Hepatocyte (in vitro differentiated cells): ENCODE results near the gene SIL1. TPM values are rescaled to one million over a fixed set of nuclear protein-coding genes. Genes with fewer than 3 reads are reported as not detected.

Experiments
- DNase-seq: peaks from one replicate; pipeline ENCODE4 v3.0.0-alpha.2; 2016; ENCODE audit warnings: low spot score
- H2AFZ ChIP-seq: fragments of 200-600 bp; sonication (generic); 2 replicates; pipeline ENCODE4 v1.6.0; 2016; ENCODE audit warnings: antibody characterized with exemption, mild to moderate bottlenecking
- H3K27ac ChIP-seq: fragments of 200-600 bp; sonication (generic); 2 replicates; pipeline ENCODE4 v1.5.1; 2016; ENCODE audit warnings: mild to moderate bottlenecking
- H3K27me3 ChIP-seq: fragments of 200-600 bp; sonication (generic); 2 replicates; pipeline ENCODE4 v1.6.1; 2016
- H3K36me3 ChIP-seq: fragments of 200-600 bp; sonication (generic); replicated peaks from 2 replicates; pipeline ENCODE4 v1.5.1; 2016; ENCODE audit warnings: low read depth; ENCODE audit not compliant: insufficient read depth
- H3K4me1 ChIP-seq: fragments of 200-600 bp; sonication (generic); 2 replicates; pipeline ENCODE4 v1.5.1; 2016; ENCODE audit warnings: mild to moderate bottlenecking, moderate library complexity; ENCODE audit not compliant: insufficient read depth
- H3K4me2 ChIP-seq: fragments of 200-600 bp; sonication (generic); 2 replicates; pipeline ENCODE4 v1.6.0; 2016
- H3K4me3 ChIP-seq: fragments of 200-600 bp; sonication (generic); 2 replicates; pipeline ENCODE4 v1.5.1; 2016; ENCODE audit warnings: mild to moderate bottlenecking
- H3K79me2 ChIP-seq: fragments of 200-600 bp; sonication (generic); 2 replicates; pipeline ENCODE4 v1.6.0; 2017; ENCODE audit warnings: mild to moderate bottlenecking
- H3K9me2 ChIP-seq: fragments of 200-600 bp; sonication (generic); replicated peaks from 2 replicates; pipeline ENCODE4 v1.6.0; 2017; ENCODE audit warnings: mild to moderate bottlenecking; ENCODE audit not compliant: insufficient read depth
- H3K9me3 ChIP-seq: fragments of 200-600 bp; sonication (generic); 2 replicates; pipeline ENCODE4 v1.5.1; 2016; ENCODE audit warnings: low read depth, mild to moderate bottlenecking
- H4K20me1 ChIP-seq: fragments of 200-600 bp; sonication (generic); 2 replicates; pipeline ENCODE4 v1.6.0; 2016; ENCODE audit warnings: mild to moderate bottlenecking; ENCODE audit not compliant: insufficient read depth, poor library complexity, severe bottlenecking
- EZH2 ChIP-seq: fragments of 200-600 bp; sonication (generic); IDR thresholded peaks from 2 replicates; pipeline ENCODE4 v1.6.1; 2016; ENCODE audit warnings: antibody characterized with exemption, mild to moderate bottlenecking, borderline replicate concordance
- EZH2phosphoT487 ChIP-seq: fragments of 200-600 bp; sonication (generic); IDR thresholded peaks from one replicate; pipeline ENCODE4 v1.6.1; 2018; ENCODE audit warnings: antibody characterized with exemption, mild to moderate bottlenecking, low read depth, moderate library complexity; ENCODE audit not compliant: unreplicated experiment, severe bottlenecking
- WGBS: methylation state at CpG from one replicate; pipeline ENCODE4 v1.1.6; 2016; ENCODE audit warnings: low lambda C conversion rate; ENCODE audit errors: missing lambda C conversion rate; 5-methylcytosine and 5-hydroxymethylcytosine counted together
- polyA plus RNA-seq: library from polyadenylated mRNA; unstranded; fragments of >200 nt; fragmentation: Nextera tagmentation; extraction: Ambion mirVana; gene quantifications from 2 replicates; pipeline ENCODE4 v1.2.1, GENCODE V29; 2016
- total RNA-seq: library from RNA; depleted of rRNA; stranded (reverse); fragments of >200 nt; gene quantifications from 2 replicates; pipeline ENCODE4 v1.2.3, GENCODE V29; 2014
- TF ChIP-seq, protein P1 (sequence below): fragments of 200-600 bp; sonication (generic); IDR thresholded peaks from 2 replicates; pipeline ENCODE4 v1.5.1; 2016; ENCODE audit warnings: antibody characterized with exemption, mild to moderate bottlenecking; ENCODE audit not compliant: poor library complexity

The SIL1 gene
- total and polyA plus RNA-seq, 2 experiments from 2014 or later, result 82.0 to 176 TPM

DNA sequence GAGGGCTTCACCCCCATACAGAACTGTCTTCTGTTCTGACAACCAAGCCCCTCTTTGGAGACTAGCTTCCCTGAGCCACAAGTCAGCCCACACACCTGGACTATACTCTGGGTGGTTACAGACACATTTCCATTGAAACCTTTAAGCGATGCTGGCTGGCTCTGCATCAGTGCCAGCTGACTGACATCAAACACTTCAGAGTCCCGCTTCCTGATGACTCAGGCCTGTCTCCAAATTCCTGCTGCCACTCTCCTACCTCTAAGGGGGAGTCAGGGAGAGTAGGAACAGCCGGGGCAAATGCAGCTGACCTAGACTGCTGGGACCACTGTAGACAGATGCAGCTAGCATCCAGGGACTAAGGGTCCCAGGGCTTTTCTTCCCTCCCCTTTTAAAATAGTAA is 59.4 kb downstream of the SIL1 start:
- no peaks in the 10 kb centered on the region for H3K36me3 ChIP-seq
- H3K27ac ChIP-seq, result no peak overlapping the region
- H3K4me1 ChIP-seq, result peaks cover 34% of the 10 kb centered on the region
- no peak overlapping the region for H2AFZ ChIP-seq
- DNase-seq, result no peak
- no peaks in the 10 kb centered on the region for H3K9me2 ChIP-seq
- no peaks in the 10 kb centered on the region for H4K20me1 ChIP-seq
- no peak overlapping the region for H3K4me2 ChIP-seq
- WGBS, result 37% methylated on average over 3 of the region's 3 CpGs
- no peaks in the 10 kb centered on the region for H3K27me3 ChIP-seq
- H3K4me3 ChIP-seq, result no peak overlapping the region
- H3K9me3 ChIP-seq, result no peaks in the 10 kb centered on the region
- TF ChIP-seq EZH2phosphoT487 (no peak), EZH2 (no peak)
- TF ChIP-seq, protein P1, sequence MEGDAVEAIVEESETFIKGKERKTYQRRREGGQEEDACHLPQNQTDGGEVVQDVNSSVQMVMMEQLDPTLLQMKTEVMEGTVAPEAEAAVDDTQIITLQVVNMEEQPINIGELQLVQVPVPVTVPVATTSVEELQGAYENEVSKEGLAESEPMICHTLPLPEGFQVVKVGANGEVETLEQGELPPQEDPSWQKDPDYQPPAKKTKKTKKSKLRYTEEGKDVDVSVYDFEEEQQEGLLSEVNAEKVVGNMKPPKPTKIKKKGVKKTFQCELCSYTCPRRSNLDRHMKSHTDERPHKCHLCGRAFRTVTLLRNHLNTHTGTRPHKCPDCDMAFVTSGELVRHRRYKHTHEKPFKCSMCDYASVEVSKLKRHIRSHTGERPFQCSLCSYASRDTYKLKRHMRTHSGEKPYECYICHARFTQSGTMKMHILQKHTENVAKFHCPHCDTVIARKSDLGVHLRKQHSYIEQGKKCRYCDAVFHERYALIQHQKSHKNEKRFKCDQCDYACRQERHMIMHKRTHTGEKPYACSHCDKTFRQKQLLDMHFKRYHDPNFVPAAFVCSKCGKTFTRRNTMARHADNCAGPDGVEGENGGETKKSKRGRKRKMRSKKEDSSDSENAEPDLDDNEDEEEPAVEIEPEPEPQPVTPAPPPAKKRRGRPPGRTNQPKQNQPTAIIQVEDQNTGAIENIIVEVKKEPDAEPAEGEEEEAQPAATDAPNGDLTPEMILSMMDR, result no peak
- H3K79me2 ChIP-seq, result peaks cover 78% of the 10 kb centered on the region

- Histone ChIP-seq H2AFZ (no peak overlapping the region), H3K4me3 (no peak overlapping the region)
- WGBS, result 88% methylated on average over 4 of the region's 4 CpGs
Observed at GRCh38 chr5:139138109-139138508, 60.1 kb downstream of the SIL1 start.

DNA sequence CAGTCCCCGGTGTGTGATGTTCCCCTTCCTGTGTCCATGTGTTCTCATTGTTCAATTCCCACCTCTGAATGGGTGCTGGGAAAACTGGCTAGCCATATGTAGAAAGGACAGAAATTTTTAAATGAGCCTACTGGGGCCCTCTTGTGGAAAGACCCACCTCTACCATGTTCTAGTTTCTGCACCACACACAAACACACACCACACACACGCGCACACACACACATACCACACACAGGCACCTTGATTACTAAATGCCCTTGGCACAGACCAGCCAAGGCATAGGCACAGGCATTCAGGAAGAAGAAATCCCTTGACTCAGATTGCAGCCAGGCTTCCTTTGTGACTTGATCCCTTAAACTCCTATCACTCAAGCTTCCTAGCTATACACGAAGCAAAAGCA is 60.5 kb downstream of the SIL1 start:
- Histone ChIP-seq H3K36me3 (no peaks in the 10 kb centered on the region), H3K27ac (no peak overlapping the region), H2AFZ (no peak overlapping the region), H3K9me2 (no peaks in the 10 kb centered on the region), H3K4me1 (peaks cover 34% of the 10 kb centered on the region), H3K79me2 (peaks cover 74% of the 10 kb centered on the region), H3K27me3 (no peaks in the 10 kb centered on the region), H3K4me3 (no peak overlapping the region), H3K4me2 (no peak overlapping the region), H4K20me1 (no peaks in the 10 kb centered on the region), H3K9me3 (no peaks in the 10 kb centered on the region)
- no peak for DNase-seq
- TF ChIP-seq EZH2, result no peak
- no peak for TF ChIP-seq EZH2phosphoT487
- TF ChIP-seq, protein P1, result peak; percentile 25
- 68% methylated on average over 3 of the region's 4 CpGs for WGBS

More at GRCh38 chr5:139138109-139138508, 60.1 kb downstream of the SIL1 start:
- TF ChIP-seq EZH2 (no peak), EZH2phosphoT487 (no peak)
- no peaks in the 10 kb centered on the region for H3K9me3 ChIP-seq
- no peaks in the 10 kb centered on the region for H4K20me1 ChIP-seq
- H3K9me2 ChIP-seq, result no peaks in the 10 kb centered on the region
- H3K4me2 ChIP-seq, result no peak overlapping the region
- H3K79me2 ChIP-seq, result peaks cover 78% of the 10 kb centered on the region
- H3K36me3 ChIP-seq, result no peaks in the 10 kb centered on the region
- H3K27me3 ChIP-seq, result no peaks in the 10 kb centered on the region
- peaks cover 34% of the 10 kb centered on the region for H3K4me1 ChIP-seq
- DNase-seq, result no peak
- H3K27ac ChIP-seq, result no peak overlapping the region

DNA sequence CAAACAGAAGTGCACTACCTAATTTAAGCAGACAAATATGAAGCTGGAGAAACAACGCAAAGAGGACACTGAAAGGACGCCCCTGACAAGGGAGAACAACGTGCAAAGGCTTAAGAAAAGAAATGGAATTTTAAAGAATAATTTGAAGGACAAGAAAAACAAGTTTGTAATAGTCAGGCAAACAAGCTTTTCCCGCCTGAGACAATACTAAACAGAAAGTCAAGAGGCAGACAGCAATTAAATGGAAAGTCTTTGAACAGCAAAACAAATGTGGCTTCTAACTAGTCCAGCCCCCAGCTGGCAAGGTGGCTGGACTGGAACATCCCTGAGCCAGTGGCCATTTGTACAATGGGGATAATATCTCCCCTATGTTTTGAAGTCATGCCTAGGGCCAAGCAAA is 63.3 kb downstream of the SIL1 start:
- H3K27me3 ChIP-seq, result no peaks in the 10 kb centered on the region
- H3K36me3 ChIP-seq, result no peaks in the 10 kb centered on the region
- no peak for DNase-seq
- H3K27ac ChIP-seq, result no peak overlapping the region
- WGBS, result 66% methylated on average over 4 of the region's 4 CpGs
- H3K9me3 ChIP-seq, result no peaks in the 10 kb centered on the region
- no peaks in the 10 kb centered on the region for H3K9me2 ChIP-seq
- H4K20me1 ChIP-seq, result no peaks in the 10 kb centered on the region
- no peak overlapping the region for H3K4me2 ChIP-seq
- H3K4me1 ChIP-seq, result peaks cover 30% of the 10 kb centered on the region
- H3K4me3 ChIP-seq, result no peak overlapping the region
- peaks cover 58% of the 10 kb centered on the region for H3K79me2 ChIP-seq
- no peak overlapping the region for H2AFZ ChIP-seq
- TF ChIP-seq, protein P1, result no peak
- TF ChIP-seq EZH2phosphoT487 (no peak), EZH2 (no peak)
